Measurements from ENCODE around the gene TPI1.

Gene TPI1

DNA sequence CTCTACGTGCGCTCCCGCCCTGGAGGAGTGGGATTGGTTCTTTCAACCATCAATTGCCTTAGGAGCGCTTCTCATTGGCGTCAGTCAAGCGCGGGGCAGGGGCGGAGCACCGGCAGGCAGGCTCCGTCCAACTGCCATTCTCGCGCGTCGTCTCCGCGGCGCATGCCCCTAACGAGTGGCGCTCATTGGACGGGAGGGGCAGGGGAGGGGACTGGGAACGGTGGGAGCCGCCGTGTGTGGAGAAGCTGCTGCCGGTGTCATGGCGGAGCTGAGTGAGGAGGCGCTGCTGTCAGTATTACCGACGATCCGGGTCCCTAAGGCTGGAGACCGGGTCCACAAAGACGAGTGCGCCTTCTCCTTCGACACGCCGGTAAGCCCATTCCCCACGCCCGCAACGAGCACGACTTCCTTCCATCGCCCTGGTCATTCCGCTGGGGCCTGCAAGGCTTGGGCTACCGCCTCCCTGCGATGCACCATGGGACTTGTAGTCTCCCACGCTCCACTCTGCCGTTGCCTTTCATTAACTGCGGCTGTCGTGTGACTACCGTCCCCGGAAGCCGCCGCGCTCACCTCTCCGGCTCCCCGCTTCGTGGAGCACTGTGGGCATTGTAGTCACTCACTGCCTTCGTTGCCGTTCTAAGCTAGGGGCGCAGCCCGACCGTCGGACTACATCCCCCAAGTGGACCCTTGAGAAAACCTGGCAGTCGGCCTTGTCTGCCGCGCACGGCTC lies 15.2 kb upstream of the TPI1 start, which contains the start of gene USP5:
TSS of gene USP5 (plus strand) at position 230 of the 730 bp plus-strand sequence. CDS start at position 260, 30 bp downstream.
- H3K9ac ChIP-seq, result peak within 1 kb of the TSS; percentile 69
- H3K4me3 ChIP-seq (IDR thresholded peaks at IDR 0.05; ENCODE audit: insufficient read depth, low read depth, low read length), result no peak within 1 kb of the TSS
- H3K27ac ChIP-seq, result peak within 1 kb of the TSS; percentile 87
- TF ChIP-seq CTCF (conservative IDR thresholded peaks at IDR 0.05; ENCODE audit: low read depth, low read length), result no peak
- H4K20me1 ChIP-seq (ENCODE audit: insufficient read depth), result no peaks in the 10 kb centered on the region
- peak within 1 kb of the TSS; percentile 59; the same call in 1 of the 2 replicates for H2AFZ ChIP-seq (ENCODE audit: low read depth)
- peaks cover 40% of the 10 kb centered on the region for H3K79me2 ChIP-seq (ENCODE audit: insufficient read depth, low read depth)
- H3K4me1 ChIP-seq (ENCODE audit: low read depth, poor library complexity, severe bottlenecking), result peaks cover 29% of the 10 kb centered on the region
- H3K4me2 ChIP-seq, result peak within 1 kb of the TSS; percentile 95
- no peaks in the 10 kb centered on the region for H3K27me3 ChIP-seq (ENCODE audit: insufficient read depth, low read depth)
- 0 out of 2 replicates have a peak, but pooled peaks cover 2% of the 10 kb centered on the region for H3K36me3 ChIP-seq (ENCODE audit: insufficient read depth)

GRCh38 chr12:6852651-6853354 lies 14.5 kb upstream of the TPI1 start:
- Histone ChIP-seq H4K20me1 (ENCODE audit: insufficient read depth) (no peaks in the 10 kb centered on the region), H2AFZ (ENCODE audit: low read depth) (peak overlapping the region; percentile 41; the same call in 1 of the 2 replicates), H3K4me3 (IDR thresholded peaks at IDR 0.05; ENCODE audit: insufficient read depth, low read depth, low read length) (no peak overlapping the region), H3K79me2 (ENCODE audit: insufficient read depth, low read depth) (peaks cover 40% of the 10 kb centered on the region), H3K36me3 (ENCODE audit: insufficient read depth) (0 out of 2 replicates have a peak, but pooled peaks cover 7% of the 10 kb centered on the region), H3K27ac (peak overlapping the region; percentile 87), H3K4me2 (peak overlapping the region; percentile 60; the same call in 1 of the 2 replicates), H3K4me1 (ENCODE audit: low read depth, poor library complexity, severe bottlenecking) (peaks cover 29% of the 10 kb centered on the region), H3K9ac (peak overlapping the region; percentile 69), H3K27me3 (ENCODE audit: insufficient read depth, low read depth) (no peaks in the 10 kb centered on the region)
- TF ChIP-seq CTCF (conservative IDR thresholded peaks at IDR 0.05; ENCODE audit: low read depth, low read length), result no peak

- Histone ChIP-seq H3K79me2 (ENCODE audit: insufficient read depth, low read depth) (peaks cover 40% of the 10 kb centered on the region), H3K4me3 (IDR thresholded peaks at IDR 0.05; ENCODE audit: insufficient read depth, low read depth, low read length) (no peak overlapping the region), H3K4me2 (peak overlapping the region; percentile 60), H3K27me3 (ENCODE audit: insufficient read depth, low read depth) (no peaks in the 10 kb centered on the region), H2AFZ (ENCODE audit: low read depth) (no peak overlapping the region), H3K4me1 (ENCODE audit: low read depth, poor library complexity, severe bottlenecking) (peaks cover 29% of the 10 kb centered on the region), H3K27ac (peak overlapping the region; percentile 87), H4K20me1 (ENCODE audit: insufficient read depth) (no peaks in the 10 kb centered on the region), H3K9ac (peak overlapping the region; percentile 69; the same call in 1 of the 2 replicates), H3K36me3 (ENCODE audit: insufficient read depth) (0 out of 2 replicates have a peak, but pooled peaks cover 7% of the 10 kb centered on the region)
- TF ChIP-seq CTCF (conservative IDR thresholded peaks at IDR 0.05; ENCODE audit: low read depth, low read length), result no peak
These were observed 13.7 kb upstream of the TPI1 start for GRCh38 chr12:6853626-6854025.

- Histone ChIP-seq H3K27ac (peak overlapping the region; percentile 87), H2AFZ (ENCODE audit: low read depth) (no peak overlapping the region), H3K4me2 (peak overlapping the region; percentile 60), H3K79me2 (ENCODE audit: insufficient read depth, low read depth) (peaks cover 40% of the 10 kb centered on the region), H3K4me3 (IDR thresholded peaks at IDR 0.05; ENCODE audit: insufficient read depth, low read depth, low read length) (no peak overlapping the region), H3K27me3 (ENCODE audit: insufficient read depth, low read depth) (no peaks in the 10 kb centered on the region), H3K36me3 (ENCODE audit: insufficient read depth) (0 out of 2 replicates have a peak, but pooled peaks cover 7% of the 10 kb centered on the region), H3K9ac (peak overlapping the region; percentile 69; the same call in 1 of the 2 replicates), H3K4me1 (ENCODE audit: low read depth, poor library complexity, severe bottlenecking) (peaks cover 29% of the 10 kb centered on the region), H4K20me1 (ENCODE audit: insufficient read depth) (no peaks in the 10 kb centered on the region)
- TF ChIP-seq CTCF (conservative IDR thresholded peaks at IDR 0.05; ENCODE audit: low read depth, low read length), result no peak
These were observed 13.3 kb upstream of the TPI1 start for GRCh38 chr12:6854036-6854435.

All from KMS-11 (cell line).